HEK293 (cell line): ENCODE measurements around the gene PPT2.

Experiments used
- CTCF ChIA-PET: fragments of 350-600 bp; formaldehyde crosslinking; extraction: SDS; loops from one replicate; lab custom pipeline; 2021; ENCODE audit warnings: antibody characterized with exemption; lab: Yijun Ruan, JAX
- POLR2A ChIA-PET: fragments of 300-600 bp; formaldehyde crosslinking; extraction: SDS; loops from one replicate; lab custom pipeline; 2020; ENCODE audit warnings: antibody characterized with exemption, inconsistent platforms; lab: Yijun Ruan, JAX
- H3K27ac ChIP-seq: fragments of 200-500 bp; sonication (Bioruptor generic); 2 replicates; pipeline ENCODE4 v1.5.1; 2014; ENCODE audit warnings: low read depth, low read length, control low read depth, inconsistent platforms; ENCODE audit errors: extremely low read depth
- H3K36me3 ChIP-seq, 2 experiments: fragments of 200-500 bp in 1 of 2; sonication (Bioruptor generic) in 1 of 2; 1 replicate in 1 of 2; 2 replicates in 1 of 2; pipeline ENCODE4 v1.5.1; 2014 to 2017; ENCODE audit warnings: inconsistent platforms in 2 of 2, low read length in 2 of 2; ENCODE audit not compliant: control insufficient read depth in 2 of 2, insufficient read depth in 1 of 2
- H3K4me1 ChIP-seq: fragments of 200-500 bp; sonication (Bioruptor generic); 2 replicates; pipeline ENCODE4 v1.5.1; 2014; ENCODE audit warnings: mild to moderate bottlenecking, low read length, inconsistent platforms; ENCODE audit not compliant: control insufficient read depth, insufficient read depth
- H3K4me3 ChIP-seq: 2 replicates; pipeline ENCODE4 v1.5.1; 2011; ENCODE audit warnings: low read depth, mild to moderate bottlenecking, control low read depth, low read length, moderate library complexity
- H3K9me3 ChIP-seq: fragments of 200-500 bp; sonication (Bioruptor generic); 2 replicates; pipeline ENCODE4 v1.5.1; 2014; ENCODE audit warnings: low read depth, low read length, inconsistent platforms; ENCODE audit not compliant: control insufficient read depth, insufficient read depth
- EGR2 ChIP-seq: fragments of 450-650 bp; formaldehyde crosslinking; IDR thresholded peaks from 2 replicates; pipeline ENCODE4 v1.5.1; 2016; ENCODE audit warnings: low read depth, missing biosample characterization, missing genetic modification characterization
- KLF7 ChIP-seq: fragments of 450-650 bp; formaldehyde crosslinking; IDR thresholded peaks from 2 replicates; pipeline ENCODE4 v1.5.1; 2016; ENCODE audit warnings: missing biosample characterization, missing genetic modification characterization, borderline replicate concordance
- PRDM1 ChIP-seq: fragments of 450-650 bp; formaldehyde crosslinking; IDR thresholded peaks from 2 replicates; pipeline ENCODE4; 2016; ENCODE audit warnings: missing biosample characterization, missing genetic modification characterization
- ZBTB17 ChIP-seq: fragments of 450-650 bp; formaldehyde crosslinking; IDR thresholded peaks from 2 replicates; pipeline ENCODE4 v1.5.1; 2016; ENCODE audit warnings: missing biosample characterization, missing genetic modification characterization
- ZFHX2 ChIP-seq: fragments of 450-650 bp; formaldehyde crosslinking; conservative IDR thresholded peaks from 2 replicates; pipeline ENCODE4 v1.5.1; 2016; ENCODE audit warnings: missing biosample characterization, missing genetic modification characterization
- ZNF202 ChIP-seq: fragments of 450-650 bp; formaldehyde crosslinking; IDR thresholded peaks from 2 replicates; pipeline ENCODE4 v1.5.1; 2016; ENCODE audit warnings: missing biosample characterization, missing genetic modification characterization, borderline replicate concordance
- ZNF211 ChIP-seq: fragments of 450-650 bp; formaldehyde crosslinking; IDR thresholded peaks from 2 replicates; pipeline ENCODE4 v1.5.1; 2016; ENCODE audit warnings: low read depth, missing biosample characterization, missing genetic modification characterization
- ZNF248 ChIP-seq: fragments of 450-650 bp; formaldehyde crosslinking; IDR thresholded peaks from 2 replicates; pipeline ENCODE4 v1.5.1; 2017; ENCODE audit warnings: missing biosample characterization, missing genetic modification characterization
- ZNF274 ChIP-seq, 2 experiments: fragments of 200-500 bp in 1 of 2; fragments of 450-650 bp in 1 of 2; sonication (Bioruptor generic) in 1 of 2; formaldehyde crosslinking in 1 of 2; IDR thresholded peaks; 2 replicates each; pipeline versions ENCODE4 v1.5.1 to v1.6.1; 2014 to 2016; ENCODE audit warnings: borderline replicate concordance in 1 of 2, inconsistent platforms in 1 of 2, low read length in 1 of 2, missing biosample characterization in 1 of 2, missing genetic modification characterization in 1 of 2
- ZNF324 ChIP-seq: fragments of 450-650 bp; formaldehyde crosslinking; IDR thresholded peaks from 2 replicates; pipeline ENCODE4 v1.5.1; 2016; ENCODE audit warnings: missing biosample characterization, missing genetic modification characterization
- ZNF394 ChIP-seq: fragments of 450-650 bp; formaldehyde crosslinking; IDR thresholded peaks from 2 replicates; pipeline ENCODE4 v1.5.1; 2016; ENCODE audit warnings: missing biosample characterization, missing genetic modification characterization, mild to moderate bottlenecking, moderate library complexity, borderline replicate concordance
- ZNF501 ChIP-seq: fragments of 450-650 bp; formaldehyde crosslinking; IDR thresholded peaks from 2 replicates; pipeline ENCODE4 v1.5.1; 2016; ENCODE audit warnings: missing biosample characterization, missing genetic modification characterization
- ZNF560 ChIP-seq: fragments of 450-650 bp; formaldehyde crosslinking; IDR thresholded peaks from 2 replicates; pipeline ENCODE4 v1.5.1; 2017; ENCODE audit warnings: missing biosample characterization, missing genetic modification characterization, borderline replicate concordance
- TF ChIP-seq, protein P1 (sequence below): fragments of 450-650 bp; formaldehyde crosslinking; IDR thresholded peaks from 2 replicates; pipeline ENCODE4 v1.5.1; 2016; ENCODE audit warnings: missing biosample characterization, missing genetic modification characterization
- TF ChIP-seq, protein P2 (sequence below): fragments of 450-650 bp; formaldehyde crosslinking; IDR thresholded peaks from 2 replicates; pipeline ENCODE4 v1.5.1; 2016; ENCODE audit warnings: missing biosample characterization, missing genetic modification characterization, borderline replicate concordance
- TF ChIP-seq, protein P3 (sequence below): fragments of 450-650 bp; formaldehyde crosslinking; IDR thresholded peaks from 2 replicates; pipeline ENCODE4 v1.5.1; 2016; ENCODE audit warnings: missing biosample characterization, missing genetic modification characterization
- TF ChIP-seq, protein P4 (sequence below): fragments of 450-650 bp; formaldehyde crosslinking; IDR thresholded peaks from 2 replicates; pipeline ENCODE4 v1.5.1; 2016; ENCODE audit warnings: missing biosample characterization, missing genetic modification characterization
- TF ChIP-seq, protein P5 (sequence below): fragments of 450-650 bp; formaldehyde crosslinking; optimal IDR thresholded peaks from 2 replicates; pipeline ENCODE3; 2016; ENCODE audit warnings: missing biosample characterization, mild to moderate bottlenecking, missing genetic modification characterization
- TF ChIP-seq, protein P6 (sequence below): fragments of 450-650 bp; IDR thresholded peaks from 2 replicates; pipeline ENCODE4 v1.5.1; 2018; ENCODE audit warnings: missing biosample characterization, mild to moderate bottlenecking, missing genetic modification characterization

The PPT2 gene

DNA sequence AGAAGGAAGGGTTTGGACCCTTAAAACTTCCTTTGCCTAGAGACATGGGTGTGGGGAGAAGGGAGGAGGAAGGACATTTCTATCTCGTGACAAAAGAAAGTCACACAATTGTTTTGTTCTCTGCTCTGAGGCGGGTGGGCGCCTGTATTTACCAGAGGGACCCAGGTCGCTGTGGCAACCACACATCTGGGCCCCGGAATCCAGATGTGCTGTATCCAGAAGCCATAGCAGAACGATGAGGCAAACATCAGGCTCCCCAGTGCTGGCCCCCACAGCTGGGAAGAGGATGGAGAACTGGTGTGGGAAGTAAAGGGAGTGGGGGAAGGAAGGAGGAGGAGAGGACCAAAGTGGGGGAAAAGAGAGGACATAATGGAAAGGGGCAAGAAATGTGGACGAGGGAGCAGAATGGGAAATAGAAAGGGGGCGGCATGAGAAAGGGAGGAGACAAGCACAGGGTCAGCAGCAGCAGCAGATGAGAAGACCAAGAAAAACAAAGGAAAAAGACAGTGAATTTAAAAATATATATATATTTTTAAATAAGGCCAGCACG, 41.4 kb upstream of the PPT2 start:
- POLR2A ChIA-PET, result no interaction called here
- Histone ChIP-seq H3K4me1 (peaks cover 9% of the 10 kb centered on the region; the same call in 1 of the 2 replicates), H3K4me3 (no peak overlapping the region), H3K9me3 (no peaks in the 10 kb centered on the region), H3K27ac (no peak overlapping the region), H3K36me3 (peaks cover 10 to 38% of the 10 kb centered on the region in 2 experiments; a peak in 2 of 3 replicates)
- peak; percentile 44; the same call in 1 of the 2 replicates for TF ChIP-seq EGR2 (tag by site-specific recombination)
- 0 out of 2 replicates have a peak, but pooled peaks have one; percentile 6 for TF ChIP-seq ZFHX2 (tag by site-specific recombination)
- TF ChIP-seq ZNF324 (tag by site-specific recombination), result no peak
- TF ChIP-seq PRDM1, result 0 out of 2 replicates have a peak, but pooled peaks have one; percentile 6
- CTCF ChIA-PET, result no interaction called here

DNA sequence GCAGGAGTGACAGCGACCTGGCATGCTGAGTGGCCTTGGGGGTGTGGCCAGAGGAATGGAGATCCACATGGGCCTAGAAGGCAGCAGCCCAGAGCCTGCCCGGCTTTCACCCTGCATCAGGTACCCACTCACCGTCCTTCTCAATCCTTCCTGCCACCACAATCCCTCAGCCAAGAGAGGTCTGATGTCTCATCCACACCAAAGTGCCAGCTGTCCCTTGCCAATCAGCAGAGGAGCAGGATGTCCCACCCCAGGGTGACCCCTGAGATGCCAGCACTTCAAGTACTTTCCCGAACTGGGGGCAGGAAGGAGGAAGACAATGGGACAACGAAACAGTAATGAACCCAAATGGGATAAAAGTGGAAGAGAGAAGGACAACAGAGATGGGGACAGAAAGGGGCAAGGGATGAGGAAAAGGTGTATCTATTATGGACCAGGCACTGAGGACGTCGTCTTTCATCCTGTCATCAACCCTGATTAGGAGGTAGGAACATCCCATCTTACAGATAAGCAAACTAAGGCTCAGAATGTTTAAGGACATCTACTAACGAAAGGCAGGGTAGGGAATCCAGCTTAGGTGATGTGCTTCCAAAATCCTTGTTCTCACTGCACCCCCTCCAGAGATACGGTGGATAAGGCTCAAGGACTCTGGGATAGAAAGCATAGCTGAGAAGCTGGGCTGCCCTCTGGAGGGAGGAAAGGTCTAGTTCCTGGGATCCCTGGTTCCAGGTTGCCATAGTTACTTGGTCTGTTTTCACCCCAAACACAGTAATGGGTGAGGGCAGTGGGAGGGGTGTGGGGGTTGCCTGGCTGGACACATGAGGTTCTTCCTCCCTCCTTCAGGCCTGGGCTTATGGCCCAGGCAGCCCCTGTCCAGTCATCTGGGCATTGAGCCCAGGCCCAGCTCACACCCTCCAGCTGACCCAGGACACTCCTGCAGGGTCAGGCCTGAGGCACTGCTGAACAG, 40.3 kb upstream of the PPT2 start:
- Histone ChIP-seq H3K9me3 (no peaks in the 10 kb centered on the region), H3K4me3 (no peak overlapping the region), H3K4me1 (0 out of 2 replicates have a peak, but pooled peaks cover 2% of the 10 kb centered on the region), H3K36me3 (peaks cover 10 to 50% of the 10 kb centered on the region in 2 experiments; a peak in 2 of 3 replicates), H3K27ac (no peak overlapping the region)
- TF ChIP-seq, protein P1, sequence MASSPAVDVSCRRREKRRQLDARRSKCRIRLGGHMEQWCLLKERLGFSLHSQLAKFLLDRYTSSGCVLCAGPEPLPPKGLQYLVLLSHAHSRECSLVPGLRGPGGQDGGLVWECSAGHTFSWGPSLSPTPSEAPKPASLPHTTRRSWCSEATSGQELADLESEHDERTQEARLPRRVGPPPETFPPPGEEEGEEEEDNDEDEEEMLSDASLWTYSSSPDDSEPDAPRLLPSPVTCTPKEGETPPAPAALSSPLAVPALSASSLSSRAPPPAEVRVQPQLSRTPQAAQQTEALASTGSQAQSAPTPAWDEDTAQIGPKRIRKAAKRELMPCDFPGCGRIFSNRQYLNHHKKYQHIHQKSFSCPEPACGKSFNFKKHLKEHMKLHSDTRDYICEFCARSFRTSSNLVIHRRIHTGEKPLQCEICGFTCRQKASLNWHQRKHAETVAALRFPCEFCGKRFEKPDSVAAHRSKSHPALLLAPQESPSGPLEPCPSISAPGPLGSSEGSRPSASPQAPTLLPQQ (tag by site-specific recombination), result no peak
- TF ChIP-seq ZNF274 (IDR thresholded peaks at IDR 0.05; ENCODE audit: low read length), result no peak
- TF ChIP-seq ZNF274 (tag by site-specific recombination; IDR thresholded peaks at IDR 0.05; ENCODE audit: borderline replicate concordance), result no peak
- TF ChIP-seq KLF7 (tag by site-specific recombination), result no peak
- TF ChIP-seq, protein P2, sequence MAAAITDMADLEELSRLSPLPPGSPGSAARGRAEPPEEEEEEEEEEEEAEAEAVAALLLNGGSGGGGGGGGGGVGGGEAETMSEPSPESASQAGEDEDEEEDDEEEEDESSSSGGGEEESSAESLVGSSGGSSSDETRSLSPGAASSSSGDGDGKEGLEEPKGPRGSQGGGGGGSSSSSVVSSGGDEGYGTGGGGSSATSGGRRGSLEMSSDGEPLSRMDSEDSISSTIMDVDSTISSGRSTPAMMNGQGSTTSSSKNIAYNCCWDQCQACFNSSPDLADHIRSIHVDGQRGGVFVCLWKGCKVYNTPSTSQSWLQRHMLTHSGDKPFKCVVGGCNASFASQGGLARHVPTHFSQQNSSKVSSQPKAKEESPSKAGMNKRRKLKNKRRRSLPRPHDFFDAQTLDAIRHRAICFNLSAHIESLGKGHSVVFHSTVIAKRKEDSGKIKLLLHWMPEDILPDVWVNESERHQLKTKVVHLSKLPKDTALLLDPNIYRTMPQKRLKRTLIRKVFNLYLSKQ (tag by site-specific recombination), result no peak
- TF ChIP-seq, protein P3, sequence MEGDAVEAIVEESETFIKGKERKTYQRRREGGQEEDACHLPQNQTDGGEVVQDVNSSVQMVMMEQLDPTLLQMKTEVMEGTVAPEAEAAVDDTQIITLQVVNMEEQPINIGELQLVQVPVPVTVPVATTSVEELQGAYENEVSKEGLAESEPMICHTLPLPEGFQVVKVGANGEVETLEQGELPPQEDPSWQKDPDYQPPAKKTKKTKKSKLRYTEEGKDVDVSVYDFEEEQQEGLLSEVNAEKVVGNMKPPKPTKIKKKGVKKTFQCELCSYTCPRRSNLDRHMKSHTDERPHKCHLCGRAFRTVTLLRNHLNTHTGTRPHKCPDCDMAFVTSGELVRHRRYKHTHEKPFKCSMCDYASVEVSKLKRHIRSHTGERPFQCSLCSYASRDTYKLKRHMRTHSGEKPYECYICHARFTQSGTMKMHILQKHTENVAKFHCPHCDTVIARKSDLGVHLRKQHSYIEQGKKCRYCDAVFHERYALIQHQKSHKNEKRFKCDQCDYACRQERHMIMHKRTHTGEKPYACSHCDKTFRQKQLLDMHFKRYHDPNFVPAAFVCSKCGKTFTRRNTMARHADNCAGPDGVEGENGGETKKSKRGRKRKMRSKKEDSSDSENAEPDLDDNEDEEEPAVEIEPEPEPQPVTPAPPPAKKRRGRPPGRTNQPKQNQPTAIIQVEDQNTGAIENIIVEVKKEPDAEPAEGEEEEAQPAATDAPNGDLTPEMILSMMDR (tag by site-specific recombination), result no peak
- no peak for TF ChIP-seq ZNF394
- TF ChIP-seq, protein P4, sequence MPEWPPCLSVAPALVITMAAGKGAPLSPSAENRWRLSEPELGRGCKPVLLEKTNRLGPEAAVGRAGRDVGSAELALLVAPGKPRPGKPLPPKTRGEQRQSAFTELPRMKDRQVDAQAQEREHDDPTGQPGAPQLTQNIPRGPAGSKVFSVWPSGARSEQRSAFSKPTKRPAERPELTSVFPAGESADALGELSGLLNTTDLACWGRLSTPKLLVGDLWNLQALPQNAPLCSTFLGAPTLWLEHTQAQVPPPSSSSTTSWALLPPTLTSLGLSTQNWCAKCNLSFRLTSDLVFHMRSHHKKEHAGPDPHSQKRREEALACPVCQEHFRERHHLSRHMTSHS (tag by site-specific recombination), result no peak
- TF ChIP-seq ZNF248, result no peak
- TF ChIP-seq, protein P5, sequence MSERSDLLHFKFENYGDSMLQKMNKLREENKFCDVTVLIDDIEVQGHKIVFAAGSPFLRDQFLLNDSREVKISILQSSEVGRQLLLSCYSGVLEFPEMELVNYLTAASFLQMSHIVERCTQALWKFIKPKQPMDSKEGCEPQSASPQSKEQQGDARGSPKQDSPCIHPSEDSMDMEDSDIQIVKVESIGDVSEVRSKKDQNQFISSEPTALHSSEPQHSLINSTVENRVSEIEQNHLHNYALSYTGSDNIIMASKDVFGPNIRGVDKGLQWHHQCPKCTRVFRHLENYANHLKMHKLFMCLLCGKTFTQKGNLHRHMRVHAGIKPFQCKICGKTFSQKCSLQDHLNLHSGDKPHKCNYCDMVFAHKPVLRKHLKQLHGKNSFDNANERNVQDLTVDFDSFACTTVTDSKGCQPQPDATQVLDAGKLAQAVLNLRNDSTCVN, result no peak
- no peak for TF ChIP-seq ZNF202 (tag by site-specific recombination)
- TF ChIP-seq ZBTB17 (tag by site-specific recombination), result no peak
- TF ChIP-seq, protein P6, sequence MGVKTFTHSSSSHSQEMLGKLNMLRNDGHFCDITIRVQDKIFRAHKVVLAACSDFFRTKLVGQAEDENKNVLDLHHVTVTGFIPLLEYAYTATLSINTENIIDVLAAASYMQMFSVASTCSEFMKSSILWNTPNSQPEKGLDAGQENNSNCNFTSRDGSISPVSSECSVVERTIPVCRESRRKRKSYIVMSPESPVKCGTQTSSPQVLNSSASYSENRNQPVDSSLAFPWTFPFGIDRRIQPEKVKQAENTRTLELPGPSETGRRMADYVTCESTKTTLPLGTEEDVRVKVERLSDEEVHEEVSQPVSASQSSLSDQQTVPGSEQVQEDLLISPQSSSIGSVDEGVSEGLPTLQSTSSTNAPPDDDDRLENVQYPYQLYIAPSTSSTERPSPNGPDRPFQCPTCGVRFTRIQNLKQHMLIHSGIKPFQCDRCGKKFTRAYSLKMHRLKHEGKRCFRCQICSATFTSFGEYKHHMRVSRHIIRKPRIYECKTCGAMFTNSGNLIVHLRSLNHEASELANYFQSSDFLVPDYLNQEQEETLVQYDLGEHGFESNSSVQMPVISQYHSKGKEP, result no peak
- no peak for TF ChIP-seq ZNF560
- TF ChIP-seq ZNF501 (tag by site-specific recombination), result no peak
- no peak for TF ChIP-seq ZNF211 (tag by site-specific recombination)
- CTCF ChIA-PET, result interaction anchor here (0.9 to 1.2 kb wide), 2 partner anchors 41 to 300 kb away, joined by 3 to 6 read pairs; no protein-coding TSS in a partner anchor
- POLR2A ChIA-PET, result interaction anchor here (0.5 to 1.4 kb wide), 5 partner anchors 10 to 470 kb away, joined by 3 to 5 read pairs (median 3); partner anchors contain the start of genes ATF6B and DXO
